ENCODE results near the gene WRAP53.

WRAP53 gene

GRCh38 chr17:7737601-7738000, 49.3 kb downstream of the WRAP53 start:
- Histone ChIP-seq H3K36me3 (ENCODE audit: control insufficient read depth, low read depth, low read length) (no peaks in the 10 kb centered on the region), H3K9ac (ENCODE audit: low read length) (no peak overlapping the region), H3K9me3 (ENCODE audit: control insufficient read depth, low read depth, low read length) (no peaks in the 10 kb centered on the region), H3K4me1 (ENCODE audit: control insufficient read depth, low read depth, low read length) (no peaks in the 10 kb centered on the region), H3K27me3 (ENCODE audit: control insufficient read depth, insufficient read depth, low read length) (peaks cover 7% of the 10 kb centered on the region), H3K27ac (ENCODE audit: low read length) (no peak overlapping the region), H3K4me3 (ENCODE audit: low read length) (no peak overlapping the region)

GRCh38 chr17:7739746-7740145, 51.5 kb downstream of the WRAP53 start:
- no peak overlapping the region for H3K4me3 ChIP-seq (ENCODE audit: low read length)
- no peak overlapping the region for H3K9ac ChIP-seq (ENCODE audit: low read length)
- H3K27me3 ChIP-seq (ENCODE audit: control insufficient read depth, insufficient read depth, low read length): peaks cover 7% of the 10 kb centered on the region
- H3K9me3 ChIP-seq (ENCODE audit: control insufficient read depth, low read depth, low read length): no peaks in the 10 kb centered on the region
- H3K27ac ChIP-seq (ENCODE audit: low read length): no peak overlapping the region
- H3K4me1 ChIP-seq (ENCODE audit: control insufficient read depth, low read depth, low read length): no peaks in the 10 kb centered on the region
- H3K36me3 ChIP-seq (ENCODE audit: control insufficient read depth, low read depth, low read length): no peaks in the 10 kb centered on the region

- H3K9ac ChIP-seq (ENCODE audit: low read length): no peak overlapping the region
- H3K4me1 ChIP-seq (ENCODE audit: control insufficient read depth, low read depth, low read length): no peaks in the 10 kb centered on the region
- H3K27ac ChIP-seq (ENCODE audit: low read length): no peak overlapping the region
- H3K4me3 ChIP-seq (ENCODE audit: low read length): no peak overlapping the region
- no peaks in the 10 kb centered on the region for H3K9me3 ChIP-seq (ENCODE audit: control insufficient read depth, low read depth, low read length)
- H3K36me3 ChIP-seq (ENCODE audit: control insufficient read depth, low read depth, low read length): no peaks in the 10 kb centered on the region
- H3K27me3 ChIP-seq (ENCODE audit: control insufficient read depth, insufficient read depth, low read length): peaks cover 7% of the 10 kb centered on the region
These were observed 52.3 kb downstream of the WRAP53 start for GRCh38 chr17:7740481-7741001.

- Histone ChIP-seq H3K4me3 (ENCODE audit: low read length) (no peak overlapping the region), H3K9ac (ENCODE audit: low read length) (no peak overlapping the region), H3K4me1 (ENCODE audit: control insufficient read depth, low read depth, low read length) (no peaks in the 10 kb centered on the region), H3K27me3 (ENCODE audit: control insufficient read depth, insufficient read depth, low read length) (no peaks in the 10 kb centered on the region), H3K9me3 (ENCODE audit: control insufficient read depth, low read depth, low read length) (no peaks in the 10 kb centered on the region), H3K36me3 (ENCODE audit: control insufficient read depth, low read depth, low read length) (no peaks in the 10 kb centered on the region), H3K27ac (ENCODE audit: low read length) (no peak overlapping the region)
These were observed 54.5 kb downstream of the WRAP53 start for GRCh38 chr17:7742729-7743128.

- Histone ChIP-seq H3K9me3 (ENCODE audit: control insufficient read depth, low read depth, low read length) (no peaks in the 10 kb centered on the region), H3K4me3 (ENCODE audit: low read length) (no peak overlapping the region), H3K4me1 (ENCODE audit: control insufficient read depth, low read depth, low read length) (no peaks in the 10 kb centered on the region), H3K9ac (ENCODE audit: low read length) (no peak overlapping the region), H3K36me3 (ENCODE audit: control insufficient read depth, low read depth, low read length) (no peaks in the 10 kb centered on the region), H3K27me3 (ENCODE audit: control insufficient read depth, insufficient read depth, low read length) (no peaks in the 10 kb centered on the region), H3K27ac (ENCODE audit: low read length) (no peak overlapping the region)
These were observed 56.1 kb downstream of the WRAP53 start for GRCh38 chr17:7744416-7744815.

GRCh38 chr17:7745748-7746470, 57.6 kb downstream of the WRAP53 start:
- Histone ChIP-seq H3K4me3 (ENCODE audit: low read length) (no peak overlapping the region), H3K27me3 (ENCODE audit: control insufficient read depth, insufficient read depth, low read length) (no peaks in the 10 kb centered on the region), H3K9ac (ENCODE audit: low read length) (no peak overlapping the region), H3K27ac (ENCODE audit: low read length) (no peak overlapping the region), H3K9me3 (ENCODE audit: control insufficient read depth, low read depth, low read length) (no peaks in the 10 kb centered on the region), H3K4me1 (ENCODE audit: control insufficient read depth, low read depth, low read length) (no peaks in the 10 kb centered on the region), H3K36me3 (ENCODE audit: control insufficient read depth, low read depth, low read length) (no peaks in the 10 kb centered on the region)

- Histone ChIP-seq H3K9me3 (ENCODE audit: control insufficient read depth, low read depth, low read length) (no peaks in the 10 kb centered on the region), H3K36me3 (ENCODE audit: control insufficient read depth, low read depth, low read length) (no peaks in the 10 kb centered on the region), H3K4me3 (ENCODE audit: low read length) (no peak overlapping the region), H3K27ac (ENCODE audit: low read length) (no peak overlapping the region), H3K9ac (ENCODE audit: low read length) (no peak overlapping the region), H3K27me3 (ENCODE audit: control insufficient read depth, insufficient read depth, low read length) (no peaks in the 10 kb centered on the region), H3K4me1 (ENCODE audit: control insufficient read depth, low read depth, low read length) (no peaks in the 10 kb centered on the region)
These were observed 59.4 kb downstream of the WRAP53 start for GRCh38 chr17:7747635-7748071.

- Histone ChIP-seq H3K9me3 (ENCODE audit: control insufficient read depth, low read depth, low read length) (no peaks in the 10 kb centered on the region), H3K4me1 (ENCODE audit: control insufficient read depth, low read depth, low read length) (no peaks in the 10 kb centered on the region), H3K27ac (ENCODE audit: low read length) (no peak overlapping the region), H3K4me3 (ENCODE audit: low read length) (no peak overlapping the region), H3K9ac (ENCODE audit: low read length) (no peak overlapping the region), H3K36me3 (ENCODE audit: control insufficient read depth, low read depth, low read length) (no peaks in the 10 kb centered on the region), H3K27me3 (ENCODE audit: control insufficient read depth, insufficient read depth, low read length) (no peaks in the 10 kb centered on the region)
These were observed 59.9 kb downstream of the WRAP53 start for GRCh38 chr17:7748076-7748775.

GRCh38 chr17:7750321-7750821, 62.1 kb downstream of the WRAP53 start:
- H3K27me3 ChIP-seq (ENCODE audit: control insufficient read depth, insufficient read depth, low read length): no peaks in the 10 kb centered on the region
- no peak overlapping the region for H3K9ac ChIP-seq (ENCODE audit: low read length)
- H3K4me3 ChIP-seq (ENCODE audit: low read length): no peak overlapping the region
- peaks cover 2% of the 10 kb centered on the region for H3K4me1 ChIP-seq (ENCODE audit: control insufficient read depth, low read depth, low read length)
- no peaks in the 10 kb centered on the region for H3K9me3 ChIP-seq (ENCODE audit: control insufficient read depth, low read depth, low read length)
- no peaks in the 10 kb centered on the region for H3K36me3 ChIP-seq (ENCODE audit: control insufficient read depth, low read depth, low read length)
- H3K27ac ChIP-seq (ENCODE audit: low read length): no peak overlapping the region

Data from iPS-18a (cell line).